ENCODE results near the gene DCTN3. TPM values are rescaled to one million over a fixed set of nuclear protein-coding genes. Genes with fewer than 3 reads are reported as not detected.
"Not testable (repeated sequence)": the region's sequence is repeated elsewhere in the genome, so short reads cannot be mapped to it uniquely, and the experiment has no call there.

Gene DCTN3
- total RNA-seq, 1 donor from 2014 or later: 101 TPM

- DNase-seq (ENCODE audit: low spot score): no peak
- intact Hi-C loops (cut with DNase I): loop anchor here (5.0 kb wide), 2 partner anchors 36 to 54 kb away; partner anchors contain the start of gene RPP25L
These were observed 28.4 kb upstream of the DCTN3 start for GRCh38 chr9:34648673-34649072.

GRCh38 chr9:34647651-34648050 is 27.4 kb upstream of the DCTN3 start:
- intact Hi-C loops (cut with DNase I): loop anchor here (5.0 kb wide), 2 partner anchors 35 to 55 kb away; partner anchors contain the start of gene RPP25L

GRCh38 chr9:34647084-34647403 is 26.7 kb upstream of the DCTN3 start:
- intact Hi-C loops (cut with DNase I): loop anchor here (5.0 kb wide), 2 partner anchors 35 to 55 kb away; partner anchors contain the start of gene RPP25L
- DNase-seq (ENCODE audit: low spot score): no peak

More at GRCh38 chr9:34647651-34648050, 27.4 kb upstream of the DCTN3 start:
- no peak for DNase-seq (ENCODE audit: low spot score)

GRCh38 chr9:34646211-34647083 is 26.2 kb upstream of the DCTN3 start, which contains the start of gene GALT:
Gene GALT (plus strand): TSS chr9:34646675. CDS start chr9:34646705, 30 bp downstream.
- peak; percentile 99 for DNase-seq (ENCODE audit: low spot score)
- intact Hi-C loops (cut with DNase I): loop anchor here (5.0 kb wide), 2 partner anchors 34 to 56 kb away; partner anchors contain the start of gene RPP25L

GRCh38 chr9:34644766-34645314 is 24.5 kb upstream of the DCTN3 start:
- intact Hi-C loops (cut with DNase I): loop anchor here (5.0 kb wide), 2 partner anchors 33 to 57 kb away; partner anchors contain the start of gene RPP25L
- DNase-seq (ENCODE audit: low spot score): no peak

GRCh38 chr9:34642679-34643078 is 22.4 kb upstream of the DCTN3 start:
- intact Hi-C loops (cut with DNase I): no loop called here

GRCh38 chr9:34639322-34639721 is 19.0 kb upstream of the DCTN3 start:
- DNase-seq (ENCODE audit: low spot score); intact Hi-C loops (cut with DNase I): not testable (repeated sequence)

More at GRCh38 chr9:34642679-34643078, 22.4 kb upstream of the DCTN3 start:
- no peak for DNase-seq (ENCODE audit: low spot score)

- no peak for DNase-seq (ENCODE audit: low spot score)
- intact Hi-C loops (cut with DNase I): no loop called here
These were observed 17.8 kb upstream of the DCTN3 start for GRCh38 chr9:34638138-34638445.

- intact Hi-C loops (cut with DNase I): no loop called here
- DNase-seq (ENCODE audit: low spot score): peak; percentile 97
These were observed 17.3 kb upstream of the DCTN3 start, which contains the start of gene SIGMAR1 for GRCh38 chr9:34637356-34638137. Gene SIGMAR1 (minus strand): TSS chr9:34637787. CDS start chr9:34637697, 90 bp downstream.

GRCh38 chr9:34636791-34637355 is 16.6 kb upstream of the DCTN3 start:
- DNase-seq (ENCODE audit: low spot score): no peak
- intact Hi-C loops (cut with DNase I): no loop called here

GRCh38 chr9:34635556-34635955 is 15.3 kb upstream of the DCTN3 start:
- intact Hi-C loops (cut with DNase I): no loop called here
- no peak for DNase-seq (ENCODE audit: low spot score)

- DNase-seq (ENCODE audit: low spot score): no peak
- intact Hi-C loops (cut with DNase I): loop anchor here (1.0 kb wide), 1 partner anchor 21 kb away; no protein-coding TSS in a partner anchor
These were observed 14.4 kb upstream of the DCTN3 start for GRCh38 chr9:34634551-34635248.

- intact Hi-C loops (cut with DNase I): loop anchor here (1.0 kb wide), 1 partner anchor 21 kb away; no protein-coding TSS in a partner anchor
- DNase-seq (ENCODE audit: low spot score): peak; percentile 84
These were observed 13.7 kb upstream of the DCTN3 start for GRCh38 chr9:34633851-34634550.

GRCh38 chr9:34633166-34633565 is 12.9 kb upstream of the DCTN3 start:
- DNase-seq (ENCODE audit: low spot score): no peak
- intact Hi-C loops (cut with DNase I): no loop called here

- DNase-seq (ENCODE audit: low spot score): no peak
- intact Hi-C loops (cut with DNase I): no loop called here
These were observed 10.3 kb upstream of the DCTN3 start for GRCh38 chr9:34630402-34631154.

- intact Hi-C loops (cut with DNase I): no loop called here
- DNase-seq (ENCODE audit: low spot score): no peak
These were observed 9.2 kb upstream of the DCTN3 start for GRCh38 chr9:34629491-34629808.

GRCh38 chr9:34628656-34629490 is 8.6 kb upstream of the DCTN3 start, which contains the start of gene ARID3C:
Gene ARID3C (minus strand): TSS chr9:34629066. CDS start chr9:34628014, 1,052 bp downstream.
- intact Hi-C loops (cut with DNase I): no loop called here

More at GRCh38 chr9:34628656-34629490, 8.6 kb upstream of the DCTN3 start, which contains the start of gene ARID3C:
- no peak for DNase-seq (ENCODE audit: low spot score)

Data from cardiac septum (tissue), 1 donor.